Calu3 (cell line): Measurements from ENCODE around the gene MCM9. TPM values are rescaled to one million over a fixed set of nuclear protein-coding genes. Genes with fewer than 3 reads are reported as not detected.
A peak's percentile ranks its signal among the peaks of the same experiment; 100 is the strongest.

Experiments
- BruUV-seq: library from RNA; stranded (reverse); fragments of 400-500 nt; replicated peaks from 2 replicates; lab custom pipeline; 2021; lab: Mats Ljungman, UMichigan
- CTCF ChIA-PET: fragments of 300-600 bp; sonication (Branson Sonifier 250); formaldehyde crosslinking; loops from one replicate; lab custom pipeline; 2022; ENCODE audit warnings: antibody characterized with exemption; lab: Charles Lee
- DNase-seq: peaks from one replicate; pipeline ENCODE4 v3.0.0; 2022
- H3K27ac Mint-ChIP-seq: one replicate; pipeline ENCODE4 v1.8.0; 2022; ENCODE audit warnings: mixed read lengths; ENCODE audit not compliant: unreplicated experiment
- H3K27me3 Mint-ChIP-seq: one replicate; pipeline ENCODE4 v1.8.0; 2022; ENCODE audit warnings: mixed read lengths; ENCODE audit not compliant: unreplicated experiment
- H3K36me3 Mint-ChIP-seq: one replicate; pipeline ENCODE4 v1.8.0; 2022; ENCODE audit warnings: mild to moderate bottlenecking, moderate library complexity, mixed read lengths; ENCODE audit not compliant: insufficient read depth, unreplicated experiment
- H3K4me1 Mint-ChIP-seq: one replicate; pipeline ENCODE4 v1.8.0; 2022; ENCODE audit warnings: mild to moderate bottlenecking, low read depth, mixed read lengths; ENCODE audit not compliant: unreplicated experiment
- H3K4me3 Mint-ChIP-seq: one replicate; pipeline ENCODE4 v1.8.0; 2022; ENCODE audit warnings: mild to moderate bottlenecking, low read depth, moderate library complexity, mixed read lengths; ENCODE audit not compliant: unreplicated experiment
- H3K9me3 Mint-ChIP-seq: one replicate; pipeline ENCODE4 v1.8.0; 2022; ENCODE audit warnings: low read depth, mixed read lengths; ENCODE audit not compliant: unreplicated experiment
- intact Hi-C: fragments of 100-400 bp; cut with micrococcal nuclease; formaldehyde crosslinking; loops from one replicate; pipeline ENCODE4 v1.10.0; 2022; ENCODE audit not compliant: unreplicated experiment
- total RNA-seq: library from RNA; stranded (reverse); gene quantifications from 2 replicates; pipeline ENCODE4 v1.2.3, GENCODE V29; 2022
- TF ChIP-seq, protein P1 (sequence below): fragments of 200-600 bp; IDR thresholded peaks from one replicate; pipeline ENCODE4 v1.8.0; 2022; ENCODE audit warnings: antibody characterized with exemption; ENCODE audit not compliant: unreplicated experiment

Gene MCM9
- total RNA-seq, 1 experiment from 2014 or later = 24.6 TPM

DNA sequence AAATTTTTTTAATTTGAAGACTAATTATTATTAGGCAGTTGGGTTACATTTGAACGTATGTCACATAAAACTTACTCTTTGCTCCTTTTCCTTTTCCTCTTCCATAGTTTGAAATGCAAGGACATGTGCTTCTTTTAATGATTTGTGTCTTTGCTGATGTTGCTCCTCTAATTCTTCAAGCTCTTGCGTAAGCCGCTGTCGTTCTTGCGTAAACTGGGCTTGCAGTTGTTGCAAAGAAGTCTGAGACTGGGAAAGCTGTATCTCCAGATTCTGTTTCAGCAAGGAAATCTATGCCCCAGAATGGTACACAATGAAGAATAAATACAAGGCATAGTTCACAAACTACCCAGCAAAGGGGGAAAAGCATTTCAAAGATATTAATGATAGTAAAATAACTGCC lies 45.1 kb upstream of the MCM9 start:
- no peaks in the 10 kb centered on the region for H3K9me3 Mint-ChIP-seq
- H3K27me3 Mint-ChIP-seq = no peaks in the 10 kb centered on the region
- no TSS peak for BruUV-seq
- DNase-seq = peak; percentile 6
- H3K4me1 Mint-ChIP-seq = no peaks in the 10 kb centered on the region
- intact Hi-C loops = no loop called here
- H3K4me3 Mint-ChIP-seq = no peak overlapping the region
- TF ChIP-seq, protein P1, sequence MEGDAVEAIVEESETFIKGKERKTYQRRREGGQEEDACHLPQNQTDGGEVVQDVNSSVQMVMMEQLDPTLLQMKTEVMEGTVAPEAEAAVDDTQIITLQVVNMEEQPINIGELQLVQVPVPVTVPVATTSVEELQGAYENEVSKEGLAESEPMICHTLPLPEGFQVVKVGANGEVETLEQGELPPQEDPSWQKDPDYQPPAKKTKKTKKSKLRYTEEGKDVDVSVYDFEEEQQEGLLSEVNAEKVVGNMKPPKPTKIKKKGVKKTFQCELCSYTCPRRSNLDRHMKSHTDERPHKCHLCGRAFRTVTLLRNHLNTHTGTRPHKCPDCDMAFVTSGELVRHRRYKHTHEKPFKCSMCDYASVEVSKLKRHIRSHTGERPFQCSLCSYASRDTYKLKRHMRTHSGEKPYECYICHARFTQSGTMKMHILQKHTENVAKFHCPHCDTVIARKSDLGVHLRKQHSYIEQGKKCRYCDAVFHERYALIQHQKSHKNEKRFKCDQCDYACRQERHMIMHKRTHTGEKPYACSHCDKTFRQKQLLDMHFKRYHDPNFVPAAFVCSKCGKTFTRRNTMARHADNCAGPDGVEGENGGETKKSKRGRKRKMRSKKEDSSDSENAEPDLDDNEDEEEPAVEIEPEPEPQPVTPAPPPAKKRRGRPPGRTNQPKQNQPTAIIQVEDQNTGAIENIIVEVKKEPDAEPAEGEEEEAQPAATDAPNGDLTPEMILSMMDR = no peak
- H3K27ac Mint-ChIP-seq = no peak overlapping the region
- CTCF ChIA-PET = no interaction called here
- H3K36me3 Mint-ChIP-seq = no peaks in the 10 kb centered on the region

- no peaks in the 10 kb centered on the region for H3K36me3 Mint-ChIP-seq
- no peak for DNase-seq
- no peak overlapping the region for H3K4me3 Mint-ChIP-seq
- TF ChIP-seq, protein P1 = no peak
- CTCF ChIA-PET = no interaction called here
- H3K4me1 Mint-ChIP-seq = no peaks in the 10 kb centered on the region
- no peaks in the 10 kb centered on the region for H3K27me3 Mint-ChIP-seq
- no peaks in the 10 kb centered on the region for H3K9me3 Mint-ChIP-seq
- no TSS peak for BruUV-seq
- intact Hi-C loops = no loop called here
- H3K27ac Mint-ChIP-seq = no peak overlapping the region
Observed at GRCh38 chr6:118974790-118975189, 39.8 kb upstream of the MCM9 start.

GRCh38 chr6:118971682-118972081 lies 36.7 kb upstream of the MCM9 start:
- no peak for DNase-seq
- CTCF ChIA-PET = no interaction called here
- H3K4me1 Mint-ChIP-seq = no peaks in the 10 kb centered on the region
- TF ChIP-seq, protein P1 = no peak
- BruUV-seq = no TSS peak
- no peaks in the 10 kb centered on the region for H3K27me3 Mint-ChIP-seq
- no peak overlapping the region for H3K4me3 Mint-ChIP-seq
- H3K9me3 Mint-ChIP-seq = no peaks in the 10 kb centered on the region
- intact Hi-C loops = no loop called here
- no peak overlapping the region for H3K27ac Mint-ChIP-seq
- no peaks in the 10 kb centered on the region for H3K36me3 Mint-ChIP-seq

- Mint-ChIP-seq H3K36me3 (no peaks in the 10 kb centered on the region), H3K27me3 (no peaks in the 10 kb centered on the region), H3K4me1 (no peaks in the 10 kb centered on the region), H3K4me3 (no peak overlapping the region), H3K27ac (no peak overlapping the region), H3K9me3 (no peaks in the 10 kb centered on the region)
- CTCF ChIA-PET = no interaction called here
- BruUV-seq = no TSS peak
- TF ChIP-seq, protein P1 = no peak
- intact Hi-C loops = no loop called here
- no peak for DNase-seq
Observed at GRCh38 chr6:118970866-118971265, 35.9 kb upstream of the MCM9 start.
